Keratinocyte (primary cell): Measurements from ENCODE around the gene ZNG1A.
"Not testable (repeated sequence)": the region's sequence is repeated elsewhere in the genome, so short reads cannot be mapped to it uniquely, and the experiment has no call there.

Source experiments
- EZH2 ChIP-seq: IDR thresholded peaks from one replicate; pipeline ENCODE4 v1.6.1; 2012; ENCODE audit warnings: inconsistent platforms, mild to moderate bottlenecking, low read length, moderate library complexity
- TF ChIP-seq, protein P1 (sequence below), 3 experiments: IDR thresholded peaks in 1 of 3; conservative IDR thresholded peaks in 1 of 3; optimal IDR thresholded peaks in 1 of 3; 2 replicates in 2 of 3; 3 replicates in 1 of 3; pipeline versions ENCODE3 to v1.5.1; 2011; ENCODE audit warnings: low read length in 3 of 3, mild to moderate bottlenecking in 3 of 3, moderate library complexity in 2 of 3, control low read depth in 1 of 3, inconsistent platforms in 1 of 3; ENCODE audit not compliant: insufficient read depth in 2 of 3; ENCODE audit errors: extremely low read depth in 1 of 3

GRCh38 chr9:73076-73899 is 105.6 kb downstream of the ZNG1A start:
- not testable (repeated sequence) for TF ChIP-seq EZH2
- TF ChIP-seq, protein P1, sequence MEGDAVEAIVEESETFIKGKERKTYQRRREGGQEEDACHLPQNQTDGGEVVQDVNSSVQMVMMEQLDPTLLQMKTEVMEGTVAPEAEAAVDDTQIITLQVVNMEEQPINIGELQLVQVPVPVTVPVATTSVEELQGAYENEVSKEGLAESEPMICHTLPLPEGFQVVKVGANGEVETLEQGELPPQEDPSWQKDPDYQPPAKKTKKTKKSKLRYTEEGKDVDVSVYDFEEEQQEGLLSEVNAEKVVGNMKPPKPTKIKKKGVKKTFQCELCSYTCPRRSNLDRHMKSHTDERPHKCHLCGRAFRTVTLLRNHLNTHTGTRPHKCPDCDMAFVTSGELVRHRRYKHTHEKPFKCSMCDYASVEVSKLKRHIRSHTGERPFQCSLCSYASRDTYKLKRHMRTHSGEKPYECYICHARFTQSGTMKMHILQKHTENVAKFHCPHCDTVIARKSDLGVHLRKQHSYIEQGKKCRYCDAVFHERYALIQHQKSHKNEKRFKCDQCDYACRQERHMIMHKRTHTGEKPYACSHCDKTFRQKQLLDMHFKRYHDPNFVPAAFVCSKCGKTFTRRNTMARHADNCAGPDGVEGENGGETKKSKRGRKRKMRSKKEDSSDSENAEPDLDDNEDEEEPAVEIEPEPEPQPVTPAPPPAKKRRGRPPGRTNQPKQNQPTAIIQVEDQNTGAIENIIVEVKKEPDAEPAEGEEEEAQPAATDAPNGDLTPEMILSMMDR (optimal IDR thresholded peaks at IDR 0.05 in 1 of 3, IDR thresholded peaks at IDR 0.05 in 1 of 3, conservative IDR thresholded peaks at IDR 0.05 in 1 of 3; ENCODE audit: extremely low read depth in 1 of 3, insufficient read depth in 2 of 3, low read length in 3 of 3), result not testable (repeated sequence)
